Common myeloid progenitor, CD34-positive (primary cell): ENCODE results near the gene RAB23.

ENCODE experiments used
- CTCF ChIA-PET: fragments of 350-600 bp; sonication (Branson Sonifier 250); formaldehyde crosslinking; loops from one replicate; lab custom pipeline; 2021; ENCODE audit warnings: antibody characterized with exemption; lab: Charles Lee
- POLR2A ChIA-PET: fragments of 350-600 bp; sonication (Branson Sonifier 250); formaldehyde crosslinking; loops from one replicate; lab custom pipeline; 2021; ENCODE audit warnings: antibody characterized with exemption; lab: Charles Lee
- DNase-seq, 3 donors: peaks; one replicate each; pipeline versions ENCODE4 v3.0.0 to v3.0.0-alpha.2; 2013
- H3K27ac ChIP-seq, 2 experiments: 1 replicate in 1 of 2; 2 replicates in 1 of 2; pipeline ENCODE4 v1.7.0; 2013; ENCODE audit warnings: inconsistent platforms in 2 of 2, low read length in 2 of 2, mild to moderate bottlenecking in 2 of 2, low read depth in 1 of 2, moderate library complexity in 1 of 2; ENCODE audit not compliant: severe bottlenecking in 2 of 2, insufficient read depth in 1 of 2, poor library complexity in 1 of 2
- H3K27me3 ChIP-seq, 5 experiments: replicated peaks in 2 of 5; 1 replicate in 3 of 5; 2 replicates in 2 of 5; pipeline versions ENCODE4 v1.6.1 to v1.7.0; 2013; ENCODE audit warnings: low read length in 4 of 5, mild to moderate bottlenecking in 2 of 5, moderate library complexity in 2 of 5, inconsistent platforms in 1 of 5; ENCODE audit not compliant: insufficient read depth in 5 of 5, control insufficient read depth in 4 of 5
- H3K36me3 ChIP-seq, 4 experiments: 1 replicate in 2 of 4; 2 replicates in 2 of 4; pipeline versions ENCODE4 v1.6.1 to v1.7.0; 2013; ENCODE audit warnings: low read length in 3 of 4, control low read depth in 1 of 4, mild to moderate bottlenecking in 1 of 4; ENCODE audit not compliant: control insufficient read depth in 4 of 4, insufficient read depth in 4 of 4
- H3K4me1 ChIP-seq, 4 experiments: 1 replicate in 3 of 4; 2 replicates in 1 of 4; pipeline versions ENCODE4 v1.6.1 to v1.7.1; 2013; ENCODE audit warnings: low read length in 3 of 4, mild to moderate bottlenecking in 3 of 4, control low read depth in 1 of 4, inconsistent platforms in 1 of 4, moderate library complexity in 1 of 4; ENCODE audit not compliant: control insufficient read depth in 4 of 4, insufficient read depth in 4 of 4; ENCODE audit errors: control extremely low read depth in 1 of 4
- H3K4me3 ChIP-seq, 7 experiments: 1 replicate in 4 of 7; 2 replicates in 3 of 7; pipeline versions ENCODE4 v1.5.1 to v1.7.0; 2013; ENCODE audit warnings: mild to moderate bottlenecking in 7 of 7, low read length in 6 of 7, moderate library complexity in 6 of 7, inconsistent platforms in 2 of 7, low read depth in 2 of 7, control low read depth in 1 of 7; ENCODE audit not compliant: insufficient read depth in 4 of 7, control insufficient read depth in 1 of 7; ENCODE audit errors: extremely low read depth in 1 of 7
- H3K9me3 ChIP-seq, 5 experiments: 1 replicate in 4 of 5; 2 replicates in 1 of 5; pipeline versions ENCODE4 v1.6.1 to v1.7.1; 2013; ENCODE audit warnings: low read length in 4 of 5, mild to moderate bottlenecking in 2 of 5, inconsistent platforms in 1 of 5, low read depth in 1 of 5, moderate library complexity in 1 of 5; ENCODE audit not compliant: control insufficient read depth in 4 of 5, insufficient read depth in 2 of 5; ENCODE audit errors: control extremely low read depth in 1 of 5
- WGBS: methylation state at CpG from one replicate; pipeline ENCODE4 v1.1.5; 2013; ENCODE audit not compliant: insufficient coverage; 5-methylcytosine and 5-hydroxymethylcytosine counted together

RAB23 gene

DNA sequence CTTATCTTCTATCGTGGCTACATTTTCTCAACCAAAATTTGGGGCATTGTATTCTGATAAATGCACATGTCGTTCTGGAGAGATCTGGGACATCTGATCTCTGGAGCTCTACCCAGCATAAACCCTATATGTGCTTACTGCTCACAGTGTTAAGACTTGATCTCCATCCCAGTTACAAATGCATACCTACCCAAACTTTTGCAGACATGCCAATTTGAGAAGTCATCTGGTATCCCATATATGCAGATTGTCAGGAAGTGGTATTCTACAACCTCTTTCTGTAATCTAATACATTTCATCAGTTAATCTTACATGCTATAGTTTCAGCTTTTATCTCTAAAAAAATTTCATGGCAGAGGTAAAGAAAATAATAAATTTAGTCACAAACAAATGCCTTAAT lies 38.8 kb downstream of the RAB23 start:
- CTCF ChIA-PET, result interaction anchor here (0.8 to 1.3 kb wide), 3 partner anchors 8 to 134 kb away, joined by 3 read pairs; partner anchors contain the start of gene PRIM2
- Histone ChIP-seq H3K4me3 (no peak overlapping the region), H3K36me3 (peaks cover 0 to 43% (median 19%) of the 10 kb centered on the region in 4 experiments), H3K27ac (no peak overlapping the region), H3K9me3 (no peaks in the 10 kb centered on the region), H3K27me3 (no peaks in the 10 kb centered on the region), H3K4me1 (no peaks in the 10 kb centered on the region)
- no peak for DNase-seq
- POLR2A ChIA-PET, result interaction anchor here (0.6 kb wide), 1 partner anchor 1545 kb away, joined by 3 read pairs; no protein-coding TSS in a partner anchor
- WGBS, result 100% methylated on average over 2 of the region's 2 CpGs

- no CpG with 5 or more reads among the region's 2 CpGs for WGBS
- no peak overlapping the region for H3K27ac ChIP-seq
Observed at GRCh38 chr6:57182017-57182432, 40.1 kb downstream of the RAB23 start.

GRCh38 chr6:57180596-57180995 lies 41.5 kb downstream of the RAB23 start:
- Histone ChIP-seq H3K4me1 (no peaks in the 10 kb centered on the region), H3K27ac (no peak overlapping the region), H3K36me3 (peaks cover 0 to 42% (median 15%) of the 10 kb centered on the region in 4 experiments), H3K9me3 (no peaks in the 10 kb centered on the region), H3K27me3 (no peaks in the 10 kb centered on the region), H3K4me3 (no peak overlapping the region)
- CTCF ChIA-PET, result interaction anchor here (1.5 kb wide), 1 partner anchor 10 kb away, joined by 3 read pairs; no protein-coding TSS in a partner anchor
- 100% methylated on average over 1 of the region's 3 CpGs for WGBS
- no peak for DNase-seq
- POLR2A ChIA-PET, result no interaction called here

More at GRCh38 chr6:57182017-57182432, 40.1 kb downstream of the RAB23 start:
- H3K36me3 ChIP-seq, result peaks cover 0 to 46% (median 19%) of the 10 kb centered on the region in 4 experiments
- peak in 2 of 3 donors; percentile 1 to 17 for DNase-seq
- no peaks in the 10 kb centered on the region for H3K27me3 ChIP-seq
- H3K4me1 ChIP-seq, result no peaks in the 10 kb centered on the region
- ChIA-PET POLR2A (no interaction called here), CTCF (interaction anchor here (1.0 to 1.3 kb wide), 2 partner anchors 10 to 135 kb away, joined by 3 read pairs; partner anchors contain the start of gene PRIM2)
- H3K4me3 ChIP-seq, result no peak overlapping the region
- H3K9me3 ChIP-seq, result no peaks in the 10 kb centered on the region

DNA sequence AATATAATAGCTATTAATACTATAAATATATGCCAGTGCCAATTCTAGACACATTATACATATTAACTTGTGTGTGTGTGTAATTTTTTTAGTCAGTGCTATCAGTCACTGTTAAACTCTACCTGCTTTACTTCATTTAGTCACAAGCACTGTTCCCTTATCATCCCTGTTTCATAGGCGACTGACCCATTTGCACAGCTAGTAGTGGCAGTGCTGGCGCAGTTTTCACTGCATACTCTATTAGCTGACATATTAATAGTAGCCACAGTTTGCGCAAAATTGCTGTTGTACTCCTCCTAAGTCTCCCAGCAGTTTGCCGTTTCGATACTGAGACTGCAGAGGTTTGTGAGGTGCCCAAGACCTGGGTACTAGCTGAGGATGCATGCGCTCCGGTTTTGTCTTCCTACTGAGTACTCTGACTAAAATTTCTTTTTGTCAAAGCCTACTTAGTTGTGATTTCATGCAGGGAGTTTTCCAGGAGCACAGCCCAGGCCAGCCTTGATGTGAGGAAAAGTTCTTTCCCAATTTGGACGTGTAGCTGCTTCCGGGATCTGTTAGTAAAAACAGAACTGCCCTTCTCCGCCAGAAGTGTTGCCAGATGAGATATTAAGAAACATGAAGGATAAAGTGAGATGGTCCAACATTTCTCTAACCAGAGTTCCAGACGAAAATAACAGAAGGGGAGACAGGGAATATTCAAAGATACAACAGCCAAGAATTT lies 44.4 kb downstream of the RAB23 start:
- 100% methylated on average over 10 of the region's 11 CpGs for WGBS
- POLR2A ChIA-PET, result no interaction called here
- Histone ChIP-seq H3K36me3 (peaks cover 0 to 20% (median 3%) of the 10 kb centered on the region in 4 experiments), H3K27me3 (no peaks in the 10 kb centered on the region), H3K27ac (no peak overlapping the region), H3K4me3 (no peak overlapping the region), H3K9me3 (no peaks in the 10 kb centered on the region), H3K4me1 (peaks cover 5 to 20% (median 15%) of the 10 kb centered on the region in 4 experiments)
- no peak for DNase-seq
- CTCF ChIA-PET, result interaction anchor here (1.0 to 1.4 kb wide), 2 partner anchors 75 to 138 kb away, joined by 3 read pairs; no protein-coding TSS in a partner anchor

GRCh38 chr6:57174511-57174907 lies 47.6 kb downstream of the RAB23 start:
- POLR2A ChIA-PET, result no interaction called here
- Histone ChIP-seq H3K4me1 (peaks cover 8 to 26% (median 17%) of the 10 kb centered on the region in 4 experiments), H3K27me3 (no peaks in the 10 kb centered on the region), H3K27ac (peak overlapping the region in 1 of 2 experiments; percentile 74), H3K9me3 (no peaks in the 10 kb centered on the region), H3K36me3 (peaks cover 0 to 5% (median 0%) of the 10 kb centered on the region in 4 experiments), H3K4me3 (peak overlapping the region in 1 of 7 experiments; percentile 89)
- no peak for DNase-seq
- CTCF ChIA-PET, result no interaction called here
- no CpG with 5 or more reads among the region's 3 CpGs for WGBS

DNA sequence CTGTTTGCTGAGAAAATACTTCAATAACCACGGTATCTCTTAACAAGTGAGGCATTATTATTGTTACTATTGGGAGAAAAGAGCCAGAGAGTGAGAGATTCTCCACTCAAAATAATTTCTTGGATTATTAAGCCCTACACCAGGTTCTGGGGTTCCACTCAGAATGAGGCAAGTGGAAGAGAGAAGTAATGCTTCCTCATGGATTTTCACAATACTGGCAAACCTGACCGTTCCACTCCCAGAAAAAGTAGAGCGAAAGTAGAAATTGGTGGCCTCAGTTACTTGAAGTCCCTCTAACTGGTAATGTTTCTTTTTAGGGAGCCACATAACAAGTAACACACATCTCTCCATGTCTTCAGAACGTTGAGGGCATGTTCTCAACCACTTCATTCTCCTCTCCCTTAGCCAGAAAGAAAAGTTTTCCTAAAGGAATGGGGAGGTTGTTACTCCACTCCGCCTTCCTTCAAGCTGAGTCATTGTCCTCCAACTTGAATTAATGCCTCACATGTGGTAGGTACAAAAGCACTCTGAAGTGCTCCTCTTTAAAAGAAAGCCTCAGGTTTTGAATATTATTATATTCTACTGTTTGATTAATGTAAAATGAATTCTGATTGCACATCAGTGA lies 48.1 kb downstream of the RAB23 start:
- Histone ChIP-seq H3K27ac (peak overlapping the region in 1 of 2 experiments; percentile 74), H3K4me3 (peak overlapping the region in 6 of 7 experiments; percentile 77 to 91 (median 87)), H3K27me3 (no peaks in the 10 kb centered on the region), H3K36me3 (peaks cover 0 to 5% (median 0%) of the 10 kb centered on the region in 4 experiments), H3K4me1 (peaks cover 8 to 26% (median 17%) of the 10 kb centered on the region in 4 experiments), H3K9me3 (no peaks in the 10 kb centered on the region)
- CTCF ChIA-PET, result no interaction called here
- POLR2A ChIA-PET, result no interaction called here
- no peak for DNase-seq
- WGBS, result 60% methylated on average over 1 of the region's 5 CpGs
